ENCODE data around the gene TUFM.

TUFM gene

GRCh38 chr16:28865722-28866453, 19.7 kb upstream of the TUFM start (continued):
- no peak for TF ChIP-seq ZNF565 (CRISPR knock-in tag; conservative IDR thresholded peaks at IDR 0.05; ENCODE audit: low read depth)
- TF ChIP-seq GLIS3 (CRISPR knock-in tag; IDR thresholded peaks at IDR 0.05): no peak
- no peak for TF ChIP-seq CSDC2 (CRISPR knock-in tag; IDR thresholded peaks at IDR 0.05)
- no peak for TF ChIP-seq RARB (CRISPR knock-in tag; IDR thresholded peaks at IDR 0.05)
- TF ChIP-seq ISL1 (CRISPR knock-in tag; IDR thresholded peaks at IDR 0.05): no peak

GRCh38 chr16:28865001-28865688, 19.0 kb upstream of the TUFM start:
- no peak for ATAC-seq
- no peak for TF ChIP-seq ZNF70 (CRISPR knock-in tag; IDR thresholded peaks at IDR 0.05)
- TF ChIP-seq ZC3H10 (CRISPR knock-in tag; IDR thresholded peaks at IDR 0.05): no peak
- TF ChIP-seq ZNF565 (CRISPR knock-in tag; conservative IDR thresholded peaks at IDR 0.05; ENCODE audit: low read depth): no peak
- no peak for TF ChIP-seq TSHZ2 (CRISPR knock-in tag; IDR thresholded peaks at IDR 0.05)
- TF ChIP-seq CSRNP3 (CRISPR knock-in tag; IDR thresholded peaks at IDR 0.05): no peak
- TF ChIP-seq ZFP3 (CRISPR knock-in tag; IDR thresholded peaks at IDR 0.05): no peak
- no peak for TF ChIP-seq OSR1 (CRISPR knock-in tag; IDR thresholded peaks at IDR 0.05)
- TF ChIP-seq TCF4 (CRISPR knock-in tag; IDR thresholded peaks at IDR 0.05; ENCODE audit: borderline replicate concordance): no peak
- no peak for TF ChIP-seq RARB (CRISPR knock-in tag; IDR thresholded peaks at IDR 0.05)
- TF ChIP-seq TOX (CRISPR knock-in tag; IDR thresholded peaks at IDR 0.05; ENCODE audit: borderline replicate concordance): no peak
- TF ChIP-seq GLIS3 (CRISPR knock-in tag; IDR thresholded peaks at IDR 0.05): no peak
- no peak for TF ChIP-seq PPARA (CRISPR knock-in tag; IDR thresholded peaks at IDR 0.05; ENCODE audit: borderline replicate concordance)
- TF ChIP-seq SNAI2 (CRISPR knock-in tag; IDR thresholded peaks at IDR 0.05): no peak
- TF ChIP-seq ISL1 (CRISPR knock-in tag; IDR thresholded peaks at IDR 0.05): no peak
- no peak for TF ChIP-seq ZNF8 (CRISPR knock-in tag; IDR thresholded peaks at IDR 0.05)
- TF ChIP-seq PATZ1 (CRISPR knock-in tag; IDR thresholded peaks at IDR 0.05; ENCODE audit: borderline replicate concordance): no peak
- TF ChIP-seq CREB5 (CRISPR knock-in tag; IDR thresholded peaks at IDR 0.05; ENCODE audit: low read depth): no peak
- no peak for TF ChIP-seq POU6F1 (CRISPR knock-in tag; IDR thresholded peaks at IDR 0.05; ENCODE audit: borderline replicate concordance, low read depth)

Measured in SK-N-SH treated with all-trans-retinoic acid at 6 μM for 48 hours (cell line).